ENCODE data around the gene TFPT.

The TFPT gene

DNA sequence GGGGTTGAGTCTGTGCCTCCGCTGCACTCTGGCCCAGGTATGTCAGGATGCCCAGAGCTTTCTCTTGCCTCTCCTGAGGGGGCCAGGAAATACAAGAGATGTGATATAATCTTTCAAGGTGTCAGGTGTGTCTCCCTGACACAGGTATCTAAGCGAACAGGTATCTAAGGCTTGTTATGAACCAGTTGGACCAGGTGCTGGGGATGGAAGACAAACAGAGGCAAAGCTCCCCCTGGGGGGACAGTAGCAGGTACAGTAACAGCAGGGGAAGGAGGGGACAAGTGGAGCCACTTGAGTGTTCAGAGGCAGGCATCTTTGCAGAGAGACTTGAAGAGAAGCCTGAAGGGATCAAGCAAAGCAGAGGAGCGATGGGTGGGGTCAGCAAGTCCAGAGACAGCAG is 41.5 kb upstream of the TFPT start:
- Histone ChIP-seq H3K27ac (ENCODE audit: low read depth, low read length, severe bottlenecking) (no peak overlapping the region), H3K4me1 (ENCODE audit: control insufficient read depth, insufficient read depth, low read length, poor library complexity, severe bottlenecking) (peaks cover 14% of the 10 kb centered on the region), H3K4me3 (ENCODE audit: extremely low read depth, insufficient read depth, low read length, poor library complexity, severe bottlenecking) (no peak overlapping the region), H3K36me3 (ENCODE audit: control insufficient read depth, insufficient read depth, low read length) (peaks cover 60% of the 10 kb centered on the region), H3K9me3 (ENCODE audit: control insufficient read depth, low read length) (no peaks in the 10 kb centered on the region)
- WGBS, 2 experiments (ENCODE audit: insufficient coverage in 2 of 2), result 93 to 96% methylated on average over 3 of the region's 3 CpGs

DNA sequence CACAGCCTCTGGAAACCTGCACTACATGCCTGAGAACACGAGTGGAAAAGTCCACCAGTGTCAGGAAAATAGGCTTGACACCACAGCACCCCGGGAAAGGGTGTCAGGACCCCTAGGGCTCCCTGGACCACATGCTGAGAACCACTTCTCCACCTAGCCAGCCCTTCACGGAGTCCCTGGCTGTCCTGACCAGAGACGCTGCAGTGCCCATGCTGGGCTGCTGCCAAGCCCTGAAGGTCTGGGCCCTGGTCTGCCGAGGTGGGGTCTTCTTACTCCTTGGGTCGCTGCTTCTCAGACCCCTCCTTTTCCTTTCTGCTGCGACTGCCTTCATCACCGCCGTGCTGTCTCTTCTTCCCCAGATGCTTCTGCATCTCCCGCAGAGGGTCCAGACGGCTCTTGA is 41.0 kb upstream of the TFPT start:
- H3K9me3 ChIP-seq (ENCODE audit: control insufficient read depth, low read length), result no peaks in the 10 kb centered on the region
- peaks cover 65% of the 10 kb centered on the region for H3K36me3 ChIP-seq (ENCODE audit: control insufficient read depth, insufficient read depth, low read length)
- no peak overlapping the region for H3K27ac ChIP-seq (ENCODE audit: low read depth, low read length, severe bottlenecking)
- H3K4me3 ChIP-seq (ENCODE audit: extremely low read depth, insufficient read depth, low read length, poor library complexity, severe bottlenecking), result no peak overlapping the region
- peaks cover 14% of the 10 kb centered on the region for H3K4me1 ChIP-seq (ENCODE audit: control insufficient read depth, insufficient read depth, low read length, poor library complexity, severe bottlenecking)
- WGBS, 2 experiments (ENCODE audit: insufficient coverage in 2 of 2), result 96% methylated on average over 7 to 9 of the region's 11 CpGs

DNA sequence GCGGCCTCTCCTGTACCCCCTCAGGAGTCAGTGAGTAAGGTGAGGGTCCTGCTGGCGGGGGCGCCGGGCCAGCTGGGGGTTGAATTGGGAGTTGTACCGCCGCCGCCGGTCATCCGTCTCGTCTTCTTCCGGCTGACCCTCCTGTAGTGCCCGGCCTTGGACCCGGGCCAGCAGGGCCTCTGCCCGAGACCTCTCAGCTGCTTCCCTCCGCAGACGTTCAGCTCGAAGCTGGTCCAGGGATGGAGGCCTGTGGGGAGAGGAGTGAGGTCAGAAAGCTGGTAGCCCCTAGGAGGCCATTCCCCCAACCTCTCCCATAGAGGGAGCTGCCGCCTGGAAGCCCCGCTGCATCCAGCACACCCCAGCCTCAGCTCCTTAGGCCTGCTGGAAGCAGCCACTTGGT is 40.2 kb upstream of the TFPT start:
- no peak overlapping the region for H3K27ac ChIP-seq (ENCODE audit: low read depth, low read length, severe bottlenecking)
- H3K36me3 ChIP-seq (ENCODE audit: control insufficient read depth, insufficient read depth, low read length), result peaks cover 73% of the 10 kb centered on the region
- no peak overlapping the region for H3K4me3 ChIP-seq (ENCODE audit: extremely low read depth, insufficient read depth, low read length, poor library complexity, severe bottlenecking)
- 95 to 100% methylated on average over 11 to 19 of the region's 19 CpGs for WGBS, 2 experiments (ENCODE audit: insufficient coverage in 2 of 2)
- H3K4me1 ChIP-seq (ENCODE audit: control insufficient read depth, insufficient read depth, low read length, poor library complexity, severe bottlenecking), result peaks cover 14% of the 10 kb centered on the region
- no peaks in the 10 kb centered on the region for H3K9me3 ChIP-seq (ENCODE audit: control insufficient read depth, low read length)

DNA sequence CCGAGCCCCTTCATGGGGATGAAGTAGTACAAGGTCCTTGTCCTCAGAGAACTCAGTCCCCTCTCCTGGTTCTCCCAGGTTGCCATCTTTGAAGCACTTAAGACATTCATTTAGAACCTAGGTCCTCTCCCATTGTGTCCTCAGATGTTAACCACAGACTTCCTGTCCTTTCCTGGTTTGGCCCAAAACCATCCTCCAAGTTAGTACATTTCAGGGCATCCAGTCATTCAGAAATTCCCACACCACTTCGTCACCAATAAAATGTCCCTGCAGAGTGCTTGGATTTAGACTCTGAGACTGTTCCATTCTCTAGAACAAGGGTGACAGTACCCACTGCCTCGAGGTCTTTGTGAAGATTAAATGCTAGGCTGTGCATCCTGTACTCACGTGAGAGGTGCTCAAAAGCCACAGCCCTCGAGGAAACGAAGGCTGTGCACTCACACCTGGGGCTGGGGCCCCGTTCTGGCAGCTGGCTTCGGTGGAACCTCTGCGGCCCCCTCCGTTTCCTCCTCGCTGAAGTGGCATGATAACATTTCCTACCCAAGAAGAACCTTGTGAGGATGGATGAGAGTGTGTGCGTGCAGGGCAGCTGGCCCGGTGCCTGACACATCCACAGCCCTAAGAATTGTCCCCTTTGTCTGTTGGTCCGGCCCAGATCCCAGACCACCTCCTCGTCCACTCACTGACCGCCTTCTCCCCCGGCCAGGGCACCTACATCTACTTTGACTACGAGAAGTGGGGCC is 39.3 kb upstream of the TFPT start:
- peaks cover 82% of the 10 kb centered on the region for H3K36me3 ChIP-seq (ENCODE audit: control insufficient read depth, insufficient read depth, low read length)
- 96% methylated on average over 10 to 14 of the region's 18 CpGs for WGBS, 2 experiments (ENCODE audit: insufficient coverage in 2 of 2)
- H3K9me3 ChIP-seq (ENCODE audit: control insufficient read depth, low read length), result no peaks in the 10 kb centered on the region
- peaks cover 14% of the 10 kb centered on the region for H3K4me1 ChIP-seq (ENCODE audit: control insufficient read depth, insufficient read depth, low read length, poor library complexity, severe bottlenecking)
- no peak overlapping the region for H3K4me3 ChIP-seq (ENCODE audit: extremely low read depth, insufficient read depth, low read length, poor library complexity, severe bottlenecking)
- no peak overlapping the region for H3K27ac ChIP-seq (ENCODE audit: low read depth, low read length, severe bottlenecking)

DNA sequence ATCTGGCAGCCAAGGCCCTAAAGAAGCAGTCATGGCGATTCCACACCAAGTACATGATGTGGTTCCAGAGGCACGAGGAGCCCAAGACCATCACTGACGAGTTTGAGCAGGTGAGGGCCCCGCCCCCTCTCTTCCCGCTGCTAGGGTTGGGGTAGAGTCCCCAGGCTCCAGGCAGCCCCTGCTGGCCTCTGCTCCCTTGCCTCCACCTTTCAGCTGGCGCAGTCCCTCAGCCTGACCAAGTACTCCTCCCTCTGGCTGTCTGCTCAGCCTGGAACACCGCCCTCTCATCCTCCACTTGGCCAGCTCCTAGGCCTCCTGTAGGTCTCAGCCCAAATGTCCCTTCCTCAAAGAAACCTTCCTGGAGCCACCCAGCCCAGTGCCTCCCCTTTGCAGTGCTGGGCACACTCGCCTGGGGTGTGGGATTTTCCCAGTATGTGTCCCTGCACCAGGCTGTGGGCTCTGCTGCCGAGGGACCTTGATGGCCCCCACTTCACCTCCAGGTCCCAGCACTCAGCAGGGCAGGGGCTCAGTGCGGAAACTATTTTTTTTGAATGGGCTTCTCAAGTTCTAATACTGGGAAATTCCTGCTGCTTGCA is 38.4 kb upstream of the TFPT start:
- peaks cover 13% of the 10 kb centered on the region for H3K4me1 ChIP-seq (ENCODE audit: control insufficient read depth, insufficient read depth, low read length, poor library complexity, severe bottlenecking)
- H3K27ac ChIP-seq (ENCODE audit: low read depth, low read length, severe bottlenecking), result peak overlapping the region; percentile 45
- WGBS, 2 experiments (ENCODE audit: insufficient coverage in 2 of 2), result 85 to 92% methylated on average over 9 to 10 of the region's 10 CpGs
- no peaks in the 10 kb centered on the region for H3K9me3 ChIP-seq (ENCODE audit: control insufficient read depth, low read length)
- no peak overlapping the region for H3K4me3 ChIP-seq (ENCODE audit: extremely low read depth, insufficient read depth, low read length, poor library complexity, severe bottlenecking)
- H3K36me3 ChIP-seq (ENCODE audit: control insufficient read depth, insufficient read depth, low read length), result peaks cover 91% of the 10 kb centered on the region

DNA sequence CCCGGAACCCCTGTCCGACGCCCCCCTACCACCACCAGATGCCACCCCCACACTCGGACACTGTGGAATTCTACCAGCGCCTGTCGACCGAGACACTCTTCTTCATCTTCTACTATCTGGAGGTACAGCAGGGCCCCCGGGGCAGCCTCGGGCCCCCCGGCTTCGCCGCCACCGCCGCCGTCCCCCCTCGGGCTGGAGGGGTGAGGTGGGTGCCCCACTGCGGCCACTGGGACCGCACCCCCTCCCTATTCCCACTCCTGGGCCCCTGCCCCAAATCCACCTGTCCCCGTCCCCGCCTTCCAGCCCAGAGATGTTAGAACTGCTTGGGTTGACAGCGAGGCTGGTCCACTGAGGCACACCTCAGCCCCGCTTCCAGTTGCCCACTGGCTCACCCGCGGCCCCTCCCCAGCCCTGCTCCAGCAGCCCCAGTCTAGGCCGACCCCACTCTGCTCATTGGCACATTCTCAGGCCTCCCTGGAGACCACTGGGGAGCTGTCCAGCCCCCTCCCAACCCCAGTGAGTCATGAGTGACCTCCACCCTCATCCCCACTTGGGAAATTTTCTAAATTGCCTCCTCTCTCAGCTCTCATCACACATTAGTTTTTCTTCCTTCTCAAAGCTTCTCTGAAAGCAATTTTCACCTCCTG is 37.5 kb upstream of the TFPT start:
- Histone ChIP-seq H3K36me3 (ENCODE audit: control insufficient read depth, insufficient read depth, low read length) (peaks cover 96% of the 10 kb centered on the region), H3K4me3 (ENCODE audit: extremely low read depth, insufficient read depth, low read length, poor library complexity, severe bottlenecking) (no peak overlapping the region), H3K4me1 (ENCODE audit: control insufficient read depth, insufficient read depth, low read length, poor library complexity, severe bottlenecking) (peaks cover 5% of the 10 kb centered on the region), H3K9me3 (ENCODE audit: control insufficient read depth, low read length) (no peaks in the 10 kb centered on the region), H3K27ac (ENCODE audit: low read depth, low read length, severe bottlenecking) (no peak overlapping the region)
- 98% methylated on average over 10 to 11 of the region's 25 CpGs for WGBS, 2 experiments (ENCODE audit: insufficient coverage in 2 of 2)

DNA sequence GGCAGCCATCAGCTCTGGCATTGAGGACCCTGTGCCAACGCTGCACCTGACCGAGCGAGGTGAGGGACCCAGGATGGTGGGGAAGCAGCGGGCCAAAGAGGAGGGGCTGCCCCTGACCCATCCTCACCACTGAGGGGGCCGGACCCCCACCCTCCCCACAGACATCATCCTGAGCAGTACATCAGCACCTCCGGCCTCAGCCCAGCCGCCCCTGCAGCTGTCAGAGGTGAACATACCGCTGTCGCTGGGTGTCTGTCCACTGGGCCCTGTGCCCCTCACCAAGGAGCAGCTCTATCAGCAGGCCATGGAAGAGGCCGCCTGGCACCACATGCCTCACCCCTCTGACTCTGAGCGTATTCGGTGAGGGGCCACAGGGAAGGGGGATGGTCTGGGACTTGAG is 36.8 kb upstream of the TFPT start:
- WGBS, 2 experiments (ENCODE audit: insufficient coverage in 2 of 2), result 98 to 100% methylated on average over 9 to 10 of the region's 12 CpGs
- H3K4me1 ChIP-seq (ENCODE audit: control insufficient read depth, insufficient read depth, low read length, poor library complexity, severe bottlenecking), result peaks cover 4% of the 10 kb centered on the region
- H3K4me3 ChIP-seq (ENCODE audit: extremely low read depth, insufficient read depth, low read length, poor library complexity, severe bottlenecking), result no peak overlapping the region
- no peaks in the 10 kb centered on the region for H3K9me3 ChIP-seq (ENCODE audit: control insufficient read depth, low read length)
- no peak overlapping the region for H3K27ac ChIP-seq (ENCODE audit: low read depth, low read length, severe bottlenecking)
- peaks cover 99% of the 10 kb centered on the region for H3K36me3 ChIP-seq (ENCODE audit: control insufficient read depth, insufficient read depth, low read length)

DNA sequence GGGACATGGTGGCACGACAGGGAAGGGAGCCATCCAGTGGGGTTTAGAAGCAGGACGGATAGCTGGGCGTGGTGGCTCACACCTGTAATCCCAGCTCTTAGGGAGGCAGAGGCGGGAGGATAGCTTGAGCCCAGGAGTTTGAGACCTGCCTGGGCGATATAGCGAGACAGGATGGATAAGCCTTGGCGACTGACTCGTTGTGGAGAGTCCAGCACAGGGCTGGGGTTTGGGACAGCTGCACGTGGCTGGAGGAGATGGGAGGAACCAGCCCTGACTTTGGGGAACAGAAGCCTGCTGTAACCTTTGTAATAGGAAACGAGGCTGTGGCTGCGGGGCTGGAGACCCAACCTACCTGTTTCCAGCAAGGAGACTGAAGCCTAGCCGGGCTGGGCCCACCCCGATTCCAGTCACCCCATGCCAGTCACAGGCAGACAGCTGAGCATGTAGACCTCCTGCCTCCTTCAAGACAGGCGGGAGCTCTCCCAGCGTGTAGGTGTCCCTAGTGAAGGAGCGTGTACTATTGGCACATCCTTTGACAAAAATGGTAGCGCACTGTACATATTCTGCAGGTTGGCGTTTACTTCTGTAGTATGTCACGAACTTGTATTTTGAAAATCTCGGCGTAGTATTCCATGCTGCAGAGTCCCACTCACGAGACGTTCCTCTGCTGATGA is 36.0 kb upstream of the TFPT start:
- H3K4me3 ChIP-seq (ENCODE audit: extremely low read depth, insufficient read depth, low read length, poor library complexity, severe bottlenecking), result no peak overlapping the region
- 94 to 98% methylated on average over 20 to 23 of the region's 23 CpGs for WGBS, 2 experiments (ENCODE audit: insufficient coverage in 2 of 2)
- peaks cover 100% of the 10 kb centered on the region for H3K36me3 ChIP-seq (ENCODE audit: control insufficient read depth, insufficient read depth, low read length)
- H3K27ac ChIP-seq (ENCODE audit: low read depth, low read length, severe bottlenecking), result no peak overlapping the region
- peaks cover 4% of the 10 kb centered on the region for H3K4me1 ChIP-seq (ENCODE audit: control insufficient read depth, insufficient read depth, low read length, poor library complexity, severe bottlenecking)
- no peaks in the 10 kb centered on the region for H3K9me3 ChIP-seq (ENCODE audit: control insufficient read depth, low read length)

DNA sequence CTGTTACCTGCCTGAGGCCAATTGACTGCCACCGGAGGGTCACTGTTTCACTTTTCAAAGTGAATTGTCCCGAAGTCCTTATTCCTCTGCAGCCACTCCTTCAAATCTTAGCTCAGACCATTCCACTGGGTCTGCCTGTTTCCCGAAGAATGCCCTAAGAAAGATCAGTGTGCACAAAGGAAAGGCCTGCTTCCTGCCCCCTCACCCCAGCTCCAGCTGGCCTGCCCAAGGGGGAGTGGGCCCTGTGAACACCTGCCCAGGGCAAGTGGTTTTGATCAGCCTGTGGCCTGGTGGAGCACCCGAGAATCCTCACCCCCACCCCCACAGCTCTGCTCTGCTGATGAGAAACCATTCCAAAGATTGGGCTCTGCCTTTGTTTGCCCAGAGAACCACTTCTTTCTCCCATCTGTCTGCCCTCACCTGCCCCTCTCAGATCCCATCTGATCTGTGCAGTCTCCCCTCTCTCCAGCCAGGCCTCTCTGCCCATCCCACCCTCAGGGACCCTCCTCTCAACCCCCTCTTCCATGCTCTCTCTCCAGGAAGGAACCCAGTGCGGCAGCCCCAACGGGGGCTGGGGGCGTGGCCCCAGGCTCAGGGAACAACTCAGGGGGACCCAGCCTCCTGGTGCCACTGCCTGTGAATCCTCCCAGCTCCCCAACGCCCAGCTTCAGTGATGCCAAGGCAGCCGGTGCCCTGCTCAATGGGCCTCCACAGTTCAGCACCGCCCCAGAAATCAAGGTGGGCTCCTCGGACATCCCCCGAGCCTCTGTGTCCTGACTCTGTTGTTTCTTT is 33.8 kb upstream of the TFPT start:
- WGBS, 2 experiments (ENCODE audit: insufficient coverage in 2 of 2), result 89 to 91% methylated on average over 10 to 12 of the region's 12 CpGs
- Histone ChIP-seq H3K27ac (ENCODE audit: low read depth, low read length, severe bottlenecking) (no peak overlapping the region), H3K36me3 (ENCODE audit: control insufficient read depth, insufficient read depth, low read length) (peaks cover 100% of the 10 kb centered on the region), H3K4me3 (ENCODE audit: extremely low read depth, insufficient read depth, low read length, poor library complexity, severe bottlenecking) (no peak overlapping the region), H3K9me3 (ENCODE audit: control insufficient read depth, low read length) (no peaks in the 10 kb centered on the region), H3K4me1 (ENCODE audit: control insufficient read depth, insufficient read depth, low read length, poor library complexity, severe bottlenecking) (peaks cover 4% of the 10 kb centered on the region)

DNA sequence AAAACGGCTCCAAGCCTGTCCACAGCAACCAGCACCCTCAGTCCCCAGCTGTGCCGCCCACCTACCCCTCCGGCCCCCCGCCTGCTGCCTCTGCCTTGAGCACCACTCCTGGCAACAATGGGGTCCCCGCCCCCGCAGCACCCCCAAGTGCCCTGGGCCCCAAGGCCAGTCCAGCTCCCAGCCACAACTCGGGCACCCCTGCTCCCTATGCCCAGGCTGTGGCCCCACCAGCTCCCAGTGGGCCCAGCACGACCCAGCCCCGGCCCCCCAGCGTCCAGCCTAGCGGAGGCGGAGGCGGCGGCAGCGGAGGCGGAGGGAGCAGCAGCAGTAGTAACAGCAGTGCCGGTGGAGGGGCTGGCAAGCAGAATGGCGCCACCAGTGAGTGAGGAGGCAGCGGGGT is 32.7 kb upstream of the TFPT start:
- WGBS, 2 experiments (ENCODE audit: insufficient coverage in 2 of 2), result 94 to 98% methylated on average over 12 to 13 of the region's 19 CpGs
- peaks cover 100% of the 10 kb centered on the region for H3K36me3 ChIP-seq (ENCODE audit: control insufficient read depth, insufficient read depth, low read length)
- no peaks in the 10 kb centered on the region for H3K9me3 ChIP-seq (ENCODE audit: control insufficient read depth, low read length)
- peaks cover 2% of the 10 kb centered on the region for H3K4me1 ChIP-seq (ENCODE audit: control insufficient read depth, insufficient read depth, low read length, poor library complexity, severe bottlenecking)
- H3K4me3 ChIP-seq (ENCODE audit: extremely low read depth, insufficient read depth, low read length, poor library complexity, severe bottlenecking), result no peak overlapping the region
- no peak overlapping the region for H3K27ac ChIP-seq (ENCODE audit: low read depth, low read length, severe bottlenecking)
